ENCODE data around the gene UPP2.

DNA sequence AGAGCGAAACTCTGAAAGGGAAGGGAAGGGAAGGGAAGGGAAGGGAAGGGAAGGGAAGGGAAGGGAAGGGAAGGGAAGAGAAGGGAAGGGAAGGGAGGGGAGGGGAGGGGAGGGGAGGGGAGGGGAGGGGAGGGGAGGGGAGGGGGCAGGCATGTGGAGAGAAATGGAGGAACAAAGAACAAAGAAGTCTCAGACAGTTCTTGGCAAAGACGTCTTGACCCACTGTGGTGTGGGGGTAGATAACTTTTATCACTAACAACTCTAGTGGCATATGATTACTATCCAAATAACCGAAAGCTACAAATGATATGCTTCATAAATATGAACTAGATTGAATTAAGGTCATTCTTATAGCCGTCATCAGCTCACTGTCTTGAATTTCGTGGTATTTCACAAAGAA, 3.2 kb downstream of the UPP2 start:
- TF ChIP-seq CTCF (IDR thresholded peaks at IDR 0.05) (no peak), POLR2AphosphoS5 (IDR thresholded peaks at IDR 0.05; ENCODE audit: low read depth, low read length) (no peak), SIN3A (IDR thresholded peaks at IDR 0.05; ENCODE audit: borderline replicate concordance, insufficient read depth, low read depth, low read length) (no peak), TCF7L2 (IDR thresholded peaks at IDR 0.05; ENCODE audit: low read depth, low read length) (no peak)
- TF ChIP-seq, protein P1, sequence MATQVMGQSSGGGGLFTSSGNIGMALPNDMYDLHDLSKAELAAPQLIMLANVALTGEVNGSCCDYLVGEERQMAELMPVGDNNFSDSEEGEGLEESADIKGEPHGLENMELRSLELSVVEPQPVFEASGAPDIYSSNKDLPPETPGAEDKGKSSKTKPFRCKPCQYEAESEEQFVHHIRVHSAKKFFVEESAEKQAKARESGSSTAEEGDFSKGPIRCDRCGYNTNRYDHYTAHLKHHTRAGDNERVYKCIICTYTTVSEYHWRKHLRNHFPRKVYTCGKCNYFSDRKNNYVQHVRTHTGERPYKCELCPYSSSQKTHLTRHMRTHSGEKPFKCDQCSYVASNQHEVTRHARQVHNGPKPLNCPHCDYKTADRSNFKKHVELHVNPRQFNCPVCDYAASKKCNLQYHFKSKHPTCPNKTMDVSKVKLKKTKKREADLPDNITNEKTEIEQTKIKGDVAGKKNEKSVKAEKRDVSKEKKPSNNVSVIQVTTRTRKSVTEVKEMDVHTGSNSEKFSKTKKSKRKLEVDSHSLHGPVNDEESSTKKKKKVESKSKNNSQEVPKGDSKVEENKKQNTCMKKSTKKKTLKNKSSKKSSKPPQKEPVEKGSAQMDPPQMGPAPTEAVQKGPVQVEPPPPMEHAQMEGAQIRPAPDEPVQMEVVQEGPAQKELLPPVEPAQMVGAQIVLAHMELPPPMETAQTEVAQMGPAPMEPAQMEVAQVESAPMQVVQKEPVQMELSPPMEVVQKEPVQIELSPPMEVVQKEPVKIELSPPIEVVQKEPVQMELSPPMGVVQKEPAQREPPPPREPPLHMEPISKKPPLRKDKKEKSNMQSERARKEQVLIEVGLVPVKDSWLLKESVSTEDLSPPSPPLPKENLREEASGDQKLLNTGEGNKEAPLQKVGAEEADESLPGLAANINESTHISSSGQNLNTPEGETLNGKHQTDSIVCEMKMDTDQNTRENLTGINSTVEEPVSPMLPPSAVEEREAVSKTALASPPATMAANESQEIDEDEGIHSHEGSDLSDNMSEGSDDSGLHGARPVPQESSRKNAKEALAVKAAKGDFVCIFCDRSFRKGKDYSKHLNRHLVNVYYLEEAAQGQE (IDR thresholded peaks at IDR 0.05; ENCODE audit: insufficient read depth in 1 of 2, low read depth in 2 of 2, low read length in 1 of 2): no peak
